K562 (cell line): ENCODE results near the gene RBM25. TPM values are rescaled to one million over a fixed set of nuclear protein-coding genes. Genes with fewer than 3 reads are reported as not detected.

ENCODE experiments used
- ARID1B ChIP-seq: fragments of 450-650 bp; IDR thresholded peaks from 2 replicates; pipeline ENCODE4 v1.6.1; 2016; ENCODE audit warnings: antibody characterized with exemption, mild to moderate bottlenecking, inconsistent platforms
- CREB1 ChIP-seq, 2 experiments: sonication (generic) in 1 of 2; formaldehyde crosslinking in 1 of 2; IDR thresholded peaks; 2 replicates each; pipeline versions ENCODE4 v1.6.1 to v1.8.0; 2012 to 2022; ENCODE audit warnings: inconsistent platforms in 1 of 2, mild to moderate bottlenecking in 1 of 2, missing genetic modification reagents in 1 of 2, moderate library complexity in 1 of 2
- EHMT2 ChIP-seq: fragments of 450-650 bp; IDR thresholded peaks from 2 replicates; pipeline ENCODE4 v1.6.1; 2018; ENCODE audit warnings: antibody characterized with exemption
- FOXA3 ChIP-seq, 2 experiments: fragments of 450-650 bp in 1 of 2; sonication (generic) in 1 of 2; formaldehyde crosslinking; IDR thresholded peaks in 1 of 2; conservative IDR thresholded peaks in 1 of 2; 2 replicates each; pipeline versions ENCODE4 v1.4.0 to v1.8.0; 2020 to 2022; ENCODE audit warnings: mild to moderate bottlenecking in 2 of 2, missing genetic modification reagents in 1 of 2
- HOXB6 ChIP-seq: fragments of 250-450 bp; sonication (Bioruptor Pico); IDR thresholded peaks from 2 replicates; pipeline ENCODE4 v1.5.1; 2022; ENCODE audit warnings: mild to moderate bottlenecking, borderline replicate concordance
- KAT8 ChIP-seq: fragments of 450-650 bp; IDR thresholded peaks from 2 replicates; pipeline ENCODE4 v1.6.1; 2016; ENCODE audit warnings: low read depth, mild to moderate bottlenecking
- KLF10 ChIP-seq: fragments of 250-450 bp; sonication (Bioruptor Pico); IDR thresholded peaks from 2 replicates; pipeline ENCODE4 v1.6.1; 2021; ENCODE audit warnings: matching md5 sums
- MYC ChIP-seq, 2 experiments: fragments of 250-450 bp in 1 of 2; sonication (Bioruptor Pico) in 1 of 2; IDR thresholded peaks; 2 replicates each; pipeline versions ENCODE4 v1.5.1 to v1.6.1; 2012 to 2021; ENCODE audit warnings: low read depth in 2 of 2, borderline replicate concordance in 1 of 2, improper control_type of control experiment in 1 of 2, low read length in 1 of 2, mild to moderate bottlenecking in 1 of 2, moderate library complexity in 1 of 2
- NFE2 ChIP-seq: IDR thresholded peaks from 2 replicates; pipeline ENCODE4 v1.6.1; 2014; ENCODE audit warnings: antibody characterized with exemption, low read depth
- RAD21 ChIP-seq, 2 experiments: fragments of 250-450 bp in 1 of 2; fragments of 450-650 bp in 1 of 2; sonication (Bioruptor Pico) in 1 of 2; formaldehyde crosslinking in 1 of 2; IDR thresholded peaks in 1 of 2; conservative IDR thresholded peaks in 1 of 2; 2 replicates each; pipeline versions ENCODE4 v1.4.0 to v1.8.0; 2020 to 2022; ENCODE audit warnings: mild to moderate bottlenecking in 2 of 2, moderate library complexity in 1 of 2
- RNF2 ChIP-seq: sonication (generic); IDR thresholded peaks from 2 replicates; pipeline ENCODE4 v1.6.1; 2016
- SAP30 ChIP-seq: fragments of 200-600 bp; sonication (generic); IDR thresholded peaks from 2 replicates; pipeline ENCODE4 v1.6.1; 2012; ENCODE audit warnings: borderline replicate concordance, low read depth, mild to moderate bottlenecking, moderate library complexity, low read length, control low read depth, inconsistent platforms; ENCODE audit not compliant: insufficient read depth, poor library complexity, severe bottlenecking
- TARDBP ChIP-seq: fragments of 450-650 bp; IDR thresholded peaks from 2 replicates; pipeline ENCODE4 v1.6.1; 2016
- ZFX ChIP-seq: sonication (generic); formaldehyde crosslinking; IDR thresholded peaks from 2 replicates; pipeline ENCODE4 v1.8.0; 2022; ENCODE audit warnings: mild to moderate bottlenecking, missing genetic modification reagents, moderate library complexity
- ZZZ3 ChIP-seq: fragments of 450-650 bp; IDR thresholded peaks from 2 replicates; pipeline ENCODE4 v1.6.1; 2016; ENCODE audit warnings: antibody characterized with exemption, mild to moderate bottlenecking, moderate library complexity
- polyA plus RNA-seq, 8 experiments: library from polyadenylated mRNA; depleted of rRNA in 4 of 8; stranded (reverse) in 5 of 8; unstranded in 3 of 8; fragments of >200 nt; fragmentation: Nextera tagmentation in 2 of 8; fragmentation: Illumina TruSeq in 1 of 8; extraction: Ambion mirVana in 2 of 8; extraction: Trizol in 1 of 8; gene quantifications; 2 replicates each; pipeline versions ENCODE4 v1.2.1 to v1.2.3, GENCODE V29; 2011 to 2014; ENCODE audit warnings: inconsistent platforms in 1 of 8, missing spikeins in 1 of 8
- total RNA-seq, 7 experiments: library from RNA; depleted of rRNA in 6 of 7; stranded (reverse); fragments of >200 nt in 6 of 7; fragmentation: Illumina TruSeq in 2 of 7; extraction: Trizol in 2 of 7; gene quantifications; 2 replicates each; pipeline versions ENCODE4 v1.2.1 to v1.2.3, GENCODE V29; 2011 to 2021; ENCODE audit warnings: low replicate concordance in 1 of 7
- TF ChIP-seq, protein P1 (sequence below): fragments of 450-650 bp; conservative IDR thresholded peaks from 2 replicates; pipeline ENCODE4 v1.6.1; 2016; ENCODE audit warnings: missing genetic modification characterization, low read depth, mild to moderate bottlenecking, control low read depth, missing compliant biosample characterization
- TF ChIP-seq, protein P2 (sequence below), 2 experiments: fragments of 450-650 bp in 1 of 2; IDR thresholded peaks; 2 replicates each; pipeline ENCODE4 v1.6.1; 2011 to 2017; ENCODE audit warnings: low read depth in 2 of 2, antibody characterized with exemption in 1 of 2, borderline replicate concordance in 1 of 2, low read length in 1 of 2, mild to moderate bottlenecking in 1 of 2, mixed read lengths in 1 of 2; ENCODE audit not compliant: control insufficient read depth in 1 of 2

RBM25 gene
- total and polyA plus RNA-seq, 9 of the 15 experiments (the other 6 are each of a cell fraction or from before 2014, with no cell fraction given): 28.6 to 80.1 (median 48.1) TPM

DNA sequence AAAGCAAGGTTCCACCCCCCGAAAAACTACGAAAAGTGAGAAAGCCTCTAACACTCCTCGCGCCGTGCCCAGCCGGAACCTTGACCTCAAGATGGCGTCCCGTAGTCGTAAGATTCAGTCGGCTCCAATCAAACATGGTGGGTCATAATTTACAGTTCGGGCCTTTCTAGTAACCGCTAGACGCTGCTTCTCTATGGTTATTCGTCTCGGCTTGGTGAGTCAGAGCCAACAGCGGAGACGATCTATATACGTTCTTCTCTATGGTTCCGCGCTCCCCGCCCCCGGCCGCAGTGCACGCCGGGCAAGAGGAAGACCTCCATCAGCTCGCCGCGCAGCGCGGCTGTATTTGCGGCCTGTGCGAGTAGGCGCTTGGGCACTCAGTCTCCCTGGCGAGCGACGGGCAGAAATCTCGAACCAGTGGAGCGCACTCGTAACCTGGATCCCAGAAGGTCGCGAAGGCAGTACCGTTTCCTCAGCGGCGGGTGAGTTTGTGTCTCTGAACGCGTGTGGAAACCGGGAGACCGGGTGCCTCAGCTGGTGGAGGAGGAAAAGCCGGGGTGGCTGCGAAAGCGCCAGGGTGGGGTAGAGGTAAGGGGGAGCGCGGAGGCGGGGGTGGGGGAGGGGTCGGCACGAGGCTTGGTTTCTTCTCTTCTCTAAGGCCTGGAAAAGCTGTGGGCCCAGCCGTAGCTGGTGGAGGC is at the start of gene RBM25 (continued):
- TF ChIP-seq MYC (IDR thresholded peaks at IDR 0.05; ENCODE audit: low read depth, low read length) (peak; percentile 81), MYC (CRISPR knock-in tag; IDR thresholded peaks at IDR 0.05; ENCODE audit: borderline replicate concordance, low read depth) (no peak), ZZZ3 (peak; percentile 66), RNF2 (peak; percentile 85), FOXA3 (CRISPR knock-in tag; conservative IDR thresholded peaks at IDR 0.05 in 1 of 2, IDR thresholded peaks at IDR 0.05 in 1 of 2) (peak in 1 of 2 experiments; percentile 45; a peak in 1 of 4 replicates), CREB1 (IDR thresholded peaks at IDR 0.05) (peak; percentile 59), CREB1 (CRISPR knock-in tag; IDR thresholded peaks at IDR 0.05) (peak; percentile 59; the same call in 1 of the 2 replicates), EHMT2 (peak; percentile 37; the same call in 1 of the 2 replicates), KAT8 (peak; percentile 78; the same call in 1 of the 2 replicates), SAP30 (peak; percentile 33), TARDBP (no peak), HOXB6 (CRISPR knock-in tag) (no peak), NFE2 (no peak), ZFX (CRISPR knock-in tag) (peak; percentile 98), KLF10 (CRISPR knock-in tag) (no peak), ARID1B (0 out of 2 replicates have a peak, but pooled peaks have one; percentile 17), RAD21 (CRISPR knock-in tag; conservative IDR thresholded peaks at IDR 0.05 in 1 of 2, IDR thresholded peaks at IDR 0.05 in 1 of 2) (peak in 1 of 2 experiments; percentile 19; a peak in 1 of 4 replicates)
- TF ChIP-seq, protein P1, sequence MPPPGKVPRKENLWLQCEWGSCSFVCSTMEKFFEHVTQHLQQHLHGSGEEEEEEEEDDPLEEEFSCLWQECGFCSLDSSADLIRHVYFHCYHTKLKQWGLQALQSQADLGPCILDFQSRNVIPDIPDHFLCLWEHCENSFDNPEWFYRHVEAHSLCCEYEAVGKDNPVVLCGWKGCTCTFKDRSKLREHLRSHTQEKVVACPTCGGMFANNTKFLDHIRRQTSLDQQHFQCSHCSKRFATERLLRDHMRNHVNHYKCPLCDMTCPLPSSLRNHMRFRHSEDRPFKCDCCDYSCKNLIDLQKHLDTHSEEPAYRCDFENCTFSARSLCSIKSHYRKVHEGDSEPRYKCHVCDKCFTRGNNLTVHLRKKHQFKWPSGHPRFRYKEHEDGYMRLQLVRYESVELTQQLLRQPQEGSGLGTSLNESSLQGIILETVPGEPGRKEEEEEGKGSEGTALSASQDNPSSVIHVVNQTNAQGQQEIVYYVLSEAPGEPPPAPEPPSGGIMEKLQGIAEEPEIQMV (tag): no peak
- TF ChIP-seq, protein P2, sequence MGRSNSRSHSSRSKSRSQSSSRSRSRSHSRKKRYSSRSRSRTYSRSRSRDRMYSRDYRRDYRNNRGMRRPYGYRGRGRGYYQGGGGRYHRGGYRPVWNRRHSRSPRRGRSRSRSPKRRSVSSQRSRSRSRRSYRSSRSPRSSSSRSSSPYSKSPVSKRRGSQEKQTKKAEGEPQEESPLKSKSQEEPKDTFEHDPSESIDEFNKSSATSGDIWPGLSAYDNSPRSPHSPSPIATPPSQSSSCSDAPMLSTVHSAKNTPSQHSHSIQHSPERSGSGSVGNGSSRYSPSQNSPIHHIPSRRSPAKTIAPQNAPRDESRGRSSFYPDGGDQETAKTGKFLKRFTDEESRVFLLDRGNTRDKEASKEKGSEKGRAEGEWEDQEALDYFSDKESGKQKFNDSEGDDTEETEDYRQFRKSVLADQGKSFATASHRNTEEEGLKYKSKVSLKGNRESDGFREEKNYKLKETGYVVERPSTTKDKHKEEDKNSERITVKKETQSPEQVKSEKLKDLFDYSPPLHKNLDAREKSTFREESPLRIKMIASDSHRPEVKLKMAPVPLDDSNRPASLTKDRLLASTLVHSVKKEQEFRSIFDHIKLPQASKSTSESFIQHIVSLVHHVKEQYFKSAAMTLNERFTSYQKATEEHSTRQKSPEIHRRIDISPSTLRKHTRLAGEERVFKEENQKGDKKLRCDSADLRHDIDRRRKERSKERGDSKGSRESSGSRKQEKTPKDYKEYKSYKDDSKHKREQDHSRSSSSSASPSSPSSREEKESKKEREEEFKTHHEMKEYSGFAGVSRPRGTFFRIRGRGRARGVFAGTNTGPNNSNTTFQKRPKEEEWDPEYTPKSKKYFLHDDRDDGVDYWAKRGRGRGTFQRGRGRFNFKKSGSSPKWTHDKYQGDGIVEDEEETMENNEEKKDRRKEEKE (IDR thresholded peaks at IDR 0.05; ENCODE audit: borderline replicate concordance in 1 of 2, control insufficient read depth in 1 of 2, low read depth in 2 of 2, low read length in 1 of 2): 0 out of 4 replicates have a peak, but pooled peaks of 1 of the 2 experiments have one; percentile 32
